HepG2 (cell line): ENCODE results near the gene MB. TPM values are rescaled to one million over a fixed set of nuclear protein-coding genes. Genes with fewer than 3 reads are reported as not detected.

Source experiments
- ASH2L ChIP-seq: fragments of 300-600, 200-600 bp; sonication (generic); IDR thresholded peaks from 2 replicates; pipeline ENCODE4 v1.7.0; 2017; ENCODE audit warnings: low read depth, mild to moderate bottlenecking, moderate library complexity, mixed read lengths, low read length; ENCODE audit not compliant: insufficient read length
- HHEX ChIP-seq: IDR thresholded peaks from 2 replicates; pipeline ENCODE4 v1.6.1; 2016; ENCODE audit warnings: control low read depth
- HMG20A ChIP-seq: IDR thresholded peaks from 2 replicates; pipeline ENCODE4 v1.6.1; 2016; ENCODE audit warnings: borderline replicate concordance
- HOXA7 ChIP-seq: sonication (generic); formaldehyde crosslinking; IDR thresholded peaks from 2 replicates; pipeline ENCODE4 v1.8.1; 2022; ENCODE audit warnings: mild to moderate bottlenecking, missing genetic modification reagents, moderate library complexity
- MIXL1 ChIP-seq: IDR thresholded peaks from 2 replicates; pipeline ENCODE4 v1.6.1; 2016
- PHF8 ChIP-seq: sonication (generic); formaldehyde crosslinking; IDR thresholded peaks from 2 replicates; pipeline ENCODE4 v1.5.0; 2020; ENCODE audit warnings: missing genetic modification reagents
- SOX5 ChIP-seq: IDR thresholded peaks from 2 replicates; pipeline ENCODE4 v1.6.1; 2016; ENCODE audit warnings: borderline replicate concordance
- TCF7L2 ChIP-seq: IDR thresholded peaks from 2 replicates; pipeline ENCODE4 v1.6.1; 2011; ENCODE audit warnings: mild to moderate bottlenecking, low read depth, low read length, moderate library complexity
- ZBTB7B ChIP-seq: sonication (generic); formaldehyde crosslinking; IDR thresholded peaks from 2 replicates; pipeline ENCODE4 v1.4.0; 2020; ENCODE audit warnings: missing genetic modification reagents
- ZFYVE20 ChIP-seq: sonication (generic); formaldehyde crosslinking; IDR thresholded peaks from 2 replicates; pipeline ENCODE4 v1.8.0; 2023; ENCODE audit warnings: low read depth, mild to moderate bottlenecking, moderate library complexity, missing genetic modification reagents, borderline replicate concordance
- ZNF12 ChIP-seq: sonication (generic); formaldehyde crosslinking; IDR thresholded peaks from 2 replicates; pipeline ENCODE4 v1.5.0; 2020; ENCODE audit warnings: missing genetic modification reagents
- ZNF180 ChIP-seq: sonication (generic); formaldehyde crosslinking; IDR thresholded peaks from 2 replicates; pipeline ENCODE4 v1.4.0; 2020; ENCODE audit warnings: low read depth, missing genetic modification reagents, borderline replicate concordance
- ZNF274 ChIP-seq: sonication (generic); formaldehyde crosslinking; IDR thresholded peaks from 2 replicates; pipeline ENCODE4 v1.5.1; 2020; ENCODE audit warnings: mild to moderate bottlenecking, missing genetic modification reagents
- ZNF431 ChIP-seq: sonication (generic); formaldehyde crosslinking; IDR thresholded peaks from 2 replicates; pipeline ENCODE4 v1.9.0; 2022; ENCODE audit warnings: missing genetic modification reagents, low read depth, mild to moderate bottlenecking, borderline replicate concordance
- ZNF672 ChIP-seq: sonication (generic); formaldehyde crosslinking; IDR thresholded peaks from 2 replicates; pipeline ENCODE4 v1.8.1; 2022; ENCODE audit warnings: missing genetic modification reagents
- ZNF782 ChIP-seq: sonication (generic); formaldehyde crosslinking; IDR thresholded peaks from 2 replicates; pipeline ENCODE4 v1.4.0; 2020; ENCODE audit warnings: missing genetic modification reagents, mild to moderate bottlenecking, borderline replicate concordance
- polyA plus RNA-seq, 8 experiments: library from polyadenylated mRNA; depleted of rRNA in 3 of 8; stranded (reverse) in 7 of 8; unstranded in 1 of 8; fragments of >200 nt; fragmentation: Illumina TruSeq in 4 of 8; extraction: Trizol in 4 of 8; gene quantifications; 2 replicates each; pipeline versions ENCODE4 v1.2.1 to v1.2.3, GENCODE V29; 2011 to 2016; ENCODE audit warnings: low read depth in 4 of 8, missing spikeins in 1 of 8, mixed read lengths in 1 of 8; ENCODE audit not compliant: insufficient read depth in 1 of 8
- total RNA-seq, 5 experiments: library from RNA; depleted of rRNA; stranded (reverse); fragments of >200 nt; fragmentation: Illumina TruSeq; extraction: Trizol; gene quantifications; 2 replicates each; pipeline ENCODE4 v1.2.3, GENCODE V29; 2016; ENCODE audit warnings: low read depth in 1 of 5
- TF ChIP-seq, protein P1 (sequence below): sonication (generic); formaldehyde crosslinking; IDR thresholded peaks from 2 replicates; pipeline ENCODE4 v1.4.0; 2020; ENCODE audit warnings: missing genetic modification reagents, borderline replicate concordance
- TF ChIP-seq, protein P2 (sequence below): sonication (generic); formaldehyde crosslinking; IDR thresholded peaks from 2 replicates; pipeline ENCODE4 v1.5.0; 2020; ENCODE audit warnings: mild to moderate bottlenecking, missing genetic modification reagents
- TF ChIP-seq, protein P3 (sequence below): sonication (generic); formaldehyde crosslinking; IDR thresholded peaks from 2 replicates; pipeline ENCODE4 v1.5.0; 2020; ENCODE audit warnings: mild to moderate bottlenecking, missing genetic modification reagents
- TF ChIP-seq, protein P4 (sequence below): sonication (generic); formaldehyde crosslinking; IDR thresholded peaks from 2 replicates; pipeline ENCODE4 v1.8.1; 2023; ENCODE audit warnings: mild to moderate bottlenecking, moderate library complexity, missing genetic modification reagents
- TF ChIP-seq, protein P5 (sequence below): sonication (generic); formaldehyde crosslinking; conservative IDR thresholded peaks from 2 replicates; pipeline ENCODE4 v1.4.0; 2020; ENCODE audit warnings: missing genetic modification reagents

Gene MB
- total and polyA plus RNA-seq, 2 of the 13 experiments (the other 11 are each of a cell fraction or from before 2014, with no cell fraction given), result 0.07 TPM; not detected in 1

DNA sequence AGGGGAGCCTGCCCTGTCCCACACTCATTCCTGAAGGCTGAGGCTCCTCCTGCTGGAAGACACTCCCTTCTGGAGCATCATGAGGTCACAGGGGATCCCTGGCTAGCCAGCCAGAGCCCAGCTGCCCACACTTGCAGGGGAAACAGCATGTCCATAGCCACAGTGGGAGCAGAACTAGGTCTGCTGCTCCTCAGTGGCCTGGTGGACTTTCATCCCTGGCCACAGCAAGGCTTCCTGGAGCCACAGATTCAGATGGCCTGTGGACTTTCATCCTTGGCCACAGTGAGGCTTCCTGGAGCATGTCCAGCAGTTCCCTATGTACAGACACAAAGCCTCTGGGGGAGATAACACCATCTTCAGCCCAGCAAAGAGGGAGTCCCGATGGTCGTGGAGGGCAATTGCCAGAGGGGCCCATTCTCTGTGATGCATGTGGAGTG is 25.2 kb upstream of the MB start (continued):
- TF ChIP-seq ZBTB7B (CRISPR knock-in tag) (peak; percentile 68; the same call in 1 of the 2 replicates), ASH2L (peak; percentile 31), ZNF672 (no peak), HHEX (CRISPR knock-in tag) (no peak), MIXL1 (CRISPR knock-in tag) (no peak), ZNF12 (0 out of 2 replicates have a peak, but pooled peaks have one; percentile 33), ZNF274 (no peak), ZNF180 (no peak), ZNF431 (no peak), SOX5 (peak; percentile 61; the same call in 1 of the 2 replicates), HMG20A (CRISPR knock-in tag) (peak; percentile 64; the same call in 1 of the 2 replicates), ZNF782 (CRISPR knock-in tag) (no peak), PHF8 (CRISPR knock-in tag) (no peak), TCF7L2 (no peak), HOXA7 (CRISPR knock-in tag) (no peak), ZFYVE20 (CRISPR knock-in tag) (no peak)
- TF ChIP-seq, protein P1, sequence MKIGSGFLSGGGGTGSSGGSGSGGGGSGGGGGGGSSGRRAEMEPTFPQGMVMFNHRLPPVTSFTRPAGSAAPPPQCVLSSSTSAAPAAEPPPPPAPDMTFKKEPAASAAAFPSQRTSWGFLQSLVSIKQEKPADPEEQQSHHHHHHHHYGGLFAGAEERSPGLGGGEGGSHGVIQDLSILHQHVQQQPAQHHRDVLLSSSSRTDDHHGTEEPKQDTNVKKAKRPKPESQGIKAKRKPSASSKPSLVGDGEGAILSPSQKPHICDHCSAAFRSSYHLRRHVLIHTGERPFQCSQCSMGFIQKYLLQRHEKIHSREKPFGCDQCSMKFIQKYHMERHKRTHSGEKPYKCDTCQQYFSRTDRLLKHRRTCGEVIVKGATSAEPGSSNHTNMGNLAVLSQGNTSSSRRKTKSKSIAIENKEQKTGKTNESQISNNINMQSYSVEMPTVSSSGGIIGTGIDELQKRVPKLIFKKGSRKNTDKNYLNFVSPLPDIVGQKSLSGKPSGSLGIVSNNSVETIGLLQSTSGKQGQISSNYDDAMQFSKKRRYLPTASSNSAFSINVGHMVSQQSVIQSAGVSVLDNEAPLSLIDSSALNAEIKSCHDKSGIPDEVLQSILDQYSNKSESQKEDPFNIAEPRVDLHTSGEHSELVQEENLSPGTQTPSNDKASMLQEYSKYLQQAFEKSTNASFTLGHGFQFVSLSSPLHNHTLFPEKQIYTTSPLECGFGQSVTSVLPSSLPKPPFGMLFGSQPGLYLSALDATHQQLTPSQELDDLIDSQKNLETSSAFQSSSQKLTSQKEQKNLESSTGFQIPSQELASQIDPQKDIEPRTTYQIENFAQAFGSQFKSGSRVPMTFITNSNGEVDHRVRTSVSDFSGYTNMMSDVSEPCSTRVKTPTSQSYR, result no peak
- TF ChIP-seq, protein P2, sequence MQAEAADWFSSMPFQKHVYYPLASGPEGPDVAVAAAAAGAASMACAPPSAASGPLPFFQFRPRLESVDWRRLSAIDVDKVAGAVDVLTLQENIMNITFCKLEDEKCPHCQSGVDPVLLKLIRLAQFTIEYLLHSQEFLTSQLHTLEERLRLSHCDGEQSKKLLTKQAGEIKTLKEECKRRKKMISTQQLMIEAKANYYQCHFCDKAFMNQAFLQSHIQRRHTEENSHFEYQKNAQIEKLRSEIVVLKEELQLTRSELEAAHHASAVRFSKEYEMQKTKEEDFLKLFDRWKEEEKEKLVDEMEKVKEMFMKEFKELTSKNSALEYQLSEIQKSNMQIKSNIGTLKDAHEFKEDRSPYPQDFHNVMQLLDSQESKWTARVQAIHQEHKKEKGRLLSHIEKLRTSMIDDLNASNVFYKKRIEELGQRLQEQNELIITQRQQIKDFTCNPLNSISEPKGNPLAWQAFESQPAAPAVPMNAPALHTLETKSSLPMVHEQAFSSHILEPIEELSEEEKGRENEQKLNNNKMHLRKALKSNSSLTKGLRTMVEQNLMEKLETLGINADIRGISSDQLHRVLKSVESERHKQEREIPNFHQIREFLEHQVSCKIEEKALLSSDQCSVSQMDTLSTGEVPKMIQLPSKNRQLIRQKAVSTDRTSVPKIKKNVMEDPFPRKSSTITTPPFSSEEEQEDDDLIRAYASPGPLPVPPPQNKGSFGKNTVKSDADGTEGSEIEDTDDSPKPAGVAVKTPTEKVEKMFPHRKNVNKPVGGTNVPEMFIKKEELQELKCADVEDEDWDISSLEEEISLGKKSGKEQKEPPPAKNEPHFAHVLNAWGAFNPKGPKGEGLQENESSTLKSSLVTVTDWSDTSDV (CRISPR knock-in tag), result no peak
- TF ChIP-seq, protein P3, sequence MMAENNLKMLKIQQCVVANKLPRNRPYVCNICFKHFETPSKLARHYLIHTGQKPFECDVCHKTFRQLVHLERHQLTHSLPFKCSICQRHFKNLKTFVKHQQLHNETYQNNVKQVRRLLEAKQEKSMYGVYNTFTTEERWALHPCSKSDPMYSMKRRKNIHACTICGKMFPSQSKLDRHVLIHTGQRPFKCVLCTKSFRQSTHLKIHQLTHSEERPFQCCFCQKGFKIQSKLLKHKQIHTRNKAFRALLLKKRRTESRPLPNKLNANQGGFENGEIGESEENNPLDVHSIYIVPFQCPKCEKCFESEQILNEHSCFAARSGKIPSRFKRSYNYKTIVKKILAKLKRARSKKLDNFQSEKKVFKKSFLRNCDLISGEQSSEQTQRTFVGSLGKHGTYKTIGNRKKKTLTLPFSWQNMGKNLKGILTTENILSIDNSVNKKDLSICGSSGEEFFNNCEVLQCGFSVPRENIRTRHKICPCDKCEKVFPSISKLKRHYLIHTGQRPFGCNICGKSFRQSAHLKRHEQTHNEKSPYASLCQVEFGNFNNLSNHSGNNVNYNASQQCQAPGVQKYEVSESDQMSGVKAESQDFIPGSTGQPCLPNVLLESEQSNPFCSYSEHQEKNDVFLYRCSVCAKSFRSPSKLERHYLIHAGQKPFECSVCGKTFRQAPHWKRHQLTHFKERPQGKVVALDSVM (CRISPR knock-in tag), result no peak
- TF ChIP-seq, protein P4, sequence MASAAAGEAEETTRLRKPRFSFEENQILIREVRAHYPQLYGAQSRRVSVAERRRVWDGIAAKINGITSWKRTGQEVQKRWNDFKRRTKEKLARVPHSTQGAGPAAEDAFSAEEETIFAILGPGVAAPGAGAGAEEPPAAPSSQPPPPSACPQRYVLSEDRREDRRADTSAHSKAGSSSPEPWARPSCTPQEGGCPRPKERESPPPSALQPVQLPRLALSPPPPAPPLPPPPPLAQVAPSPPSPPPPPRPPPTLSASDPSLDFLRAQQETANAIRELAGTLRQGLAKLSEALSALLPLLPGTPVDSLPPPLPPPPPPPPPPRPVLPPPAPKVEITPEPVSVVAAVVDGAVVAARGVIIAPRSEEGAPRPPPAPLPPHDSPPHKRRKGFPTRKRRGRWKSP, result no peak
- TF ChIP-seq, protein P5, sequence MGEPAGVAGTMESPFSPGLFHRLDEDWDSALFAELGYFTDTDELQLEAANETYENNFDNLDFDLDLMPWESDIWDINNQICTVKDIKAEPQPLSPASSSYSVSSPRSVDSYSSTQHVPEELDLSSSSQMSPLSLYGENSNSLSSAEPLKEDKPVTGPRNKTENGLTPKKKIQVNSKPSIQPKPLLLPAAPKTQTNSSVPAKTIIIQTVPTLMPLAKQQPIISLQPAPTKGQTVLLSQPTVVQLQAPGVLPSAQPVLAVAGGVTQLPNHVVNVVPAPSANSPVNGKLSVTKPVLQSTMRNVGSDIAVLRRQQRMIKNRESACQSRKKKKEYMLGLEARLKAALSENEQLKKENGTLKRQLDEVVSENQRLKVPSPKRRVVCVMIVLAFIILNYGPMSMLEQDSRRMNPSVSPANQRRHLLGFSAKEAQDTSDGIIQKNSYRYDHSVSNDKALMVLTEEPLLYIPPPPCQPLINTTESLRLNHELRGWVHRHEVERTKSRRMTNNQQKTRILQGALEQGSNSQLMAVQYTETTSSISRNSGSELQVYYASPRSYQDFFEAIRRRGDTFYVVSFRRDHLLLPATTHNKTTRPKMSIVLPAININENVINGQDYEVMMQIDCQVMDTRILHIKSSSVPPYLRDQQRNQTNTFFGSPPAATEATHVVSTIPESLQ (CRISPR knock-in tag), result no peak
